NCI-H2196 treated with DMSO at 0.1 percent for 48 hours (cell line): ENCODE results near the gene CD300LD.

Experiments
- DNase-seq: peaks from one replicate; lab custom pipeline; 2025; ENCODE audit not compliant: unreplicated experiment; lab: John Stamatoyannopoulos, UW

CD300LD gene

DNA sequence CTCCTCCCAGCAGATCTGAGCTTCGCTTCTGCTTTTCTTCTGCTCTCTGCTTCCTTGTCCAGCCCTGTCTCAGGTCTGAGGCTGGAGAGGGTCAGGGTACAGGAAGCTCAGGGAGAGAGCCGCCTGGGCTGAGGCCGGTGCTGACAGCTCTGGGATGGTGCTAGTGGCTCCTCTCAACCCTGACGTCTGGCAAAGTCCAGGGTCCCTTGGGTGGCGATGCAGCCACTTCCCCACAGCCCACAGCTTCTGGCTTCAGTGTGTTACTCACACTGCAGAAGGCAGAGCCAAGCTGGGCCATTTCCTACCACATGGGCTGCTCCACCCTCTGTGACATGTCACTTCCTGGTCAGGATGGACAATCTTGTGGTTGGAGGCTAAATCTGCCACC, 46.2 kb downstream of the CD300LD start, which contains the start of gene CD300C:
Gene CD300C (minus strand): TSS at position 273 of the 388 bp plus-strand sequence. CDS start 333 bp downstream, outside the sequence.
- DNase-seq, result no peak

- DNase-seq, result no peak
Measured at GRCh38 chr17:74544991-74545842, 46.9 kb downstream of the CD300LD start.

DNA sequence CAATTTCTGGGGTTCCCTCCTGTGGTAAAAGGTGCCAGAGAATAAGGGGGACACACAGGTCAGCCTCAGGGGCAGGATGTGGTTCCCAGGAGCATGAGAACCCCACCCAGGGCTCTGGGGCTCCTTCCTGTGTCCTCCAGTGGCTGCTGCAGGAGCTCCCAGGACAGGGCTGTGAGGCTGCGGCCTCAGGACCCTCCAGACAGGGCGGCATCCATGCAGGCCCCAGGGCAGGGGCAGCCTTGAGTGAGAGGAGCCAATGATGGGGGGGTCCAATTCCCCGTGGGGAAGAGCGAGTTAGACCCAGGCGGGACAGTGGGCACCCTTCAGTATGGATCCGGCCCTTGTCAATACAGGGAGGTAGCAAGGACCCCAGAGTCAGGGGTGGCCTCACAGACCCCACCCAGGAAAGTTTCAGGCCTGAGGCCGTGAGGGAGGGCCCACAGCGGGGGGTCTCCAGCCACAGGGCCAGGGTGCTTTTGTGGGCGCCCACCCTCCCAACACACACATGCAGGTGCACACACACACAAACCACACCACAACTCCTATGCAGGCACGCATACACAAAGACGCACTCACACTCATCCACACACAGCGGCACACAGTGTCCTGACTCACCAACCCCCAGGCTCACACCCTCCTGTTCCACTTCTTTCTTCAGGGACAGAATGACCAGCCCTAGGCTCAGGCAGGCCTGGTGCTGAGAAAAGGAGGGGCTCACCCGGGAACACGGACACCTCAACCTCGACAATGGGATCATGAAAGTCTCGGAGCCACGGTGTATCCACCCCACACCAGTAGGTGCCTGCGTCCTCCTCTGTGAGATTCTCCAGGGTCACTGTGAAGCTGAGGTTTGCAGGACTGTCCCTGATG, 48.0 kb downstream of the CD300LD start:
- no peak for DNase-seq

GRCh38 chr17:74543406-74543805, 48.7 kb downstream of the CD300LD start:
- no peak for DNase-seq

GRCh38 chr17:74542727-74543383, 49.2 kb downstream of the CD300LD start:
- DNase-seq, result no peak

- DNase-seq, result no peak
Measured at GRCh38 chr17:74542166-74542565, 49.9 kb downstream of the CD300LD start.

- DNase-seq, result no peak
Measured at GRCh38 chr17:74541176-74542111, 50.6 kb downstream of the CD300LD start.

- DNase-seq, result no peak
Measured at GRCh38 chr17:74539281-74539820, 52.7 kb downstream of the CD300LD start.

GRCh38 chr17:74536890-74537289, 55.2 kb downstream of the CD300LD start:
- no peak for DNase-seq

DNA sequence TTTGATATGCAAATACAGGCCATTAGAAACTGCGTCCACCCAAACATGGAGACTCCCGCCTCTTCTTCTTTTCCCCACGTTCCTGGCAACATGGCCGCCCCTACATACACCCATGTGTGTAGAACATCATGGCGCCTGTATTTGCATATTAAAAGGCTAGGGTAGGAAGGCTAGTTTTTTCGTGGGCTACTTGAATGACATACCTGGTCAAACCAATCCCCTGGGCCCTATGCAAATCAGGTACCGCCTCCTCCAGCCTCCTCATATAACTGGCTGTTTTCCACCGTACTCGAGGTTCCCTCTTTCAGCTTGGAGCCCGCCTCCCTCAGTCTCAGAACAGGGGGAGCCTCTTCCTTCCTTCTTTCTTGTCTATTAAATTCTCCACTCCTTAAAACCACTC, 60.0 kb downstream of the CD300LD start:
- no peak for DNase-seq

DNA sequence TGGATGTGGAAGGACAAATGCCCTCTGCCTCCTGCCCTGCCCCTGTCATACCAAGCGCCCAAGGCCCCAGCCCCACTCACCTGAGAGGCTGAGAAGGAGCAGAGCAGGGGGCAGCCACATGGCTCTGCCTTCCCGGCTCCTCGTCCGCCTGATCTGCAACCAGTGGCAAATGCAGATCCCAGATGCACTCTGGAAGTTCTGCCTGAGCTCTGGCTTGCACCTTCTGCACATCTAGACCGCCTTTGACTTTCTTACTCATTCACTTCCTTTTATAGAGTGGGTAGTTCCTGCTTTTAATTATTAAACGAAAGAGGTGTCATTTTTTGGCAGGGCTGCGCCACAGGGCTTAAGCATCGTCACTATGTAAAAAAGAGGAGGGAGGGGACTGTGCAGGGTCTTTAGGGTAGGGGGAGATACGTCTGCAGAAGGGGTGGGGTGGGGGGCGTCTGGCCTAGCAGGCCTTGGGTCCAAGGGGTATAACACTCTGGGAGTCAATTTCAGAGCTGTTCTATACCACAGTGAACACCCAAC, 60.8 kb downstream of the CD300LD start, which contains the start of gene CD300LB:
Gene CD300LB (minus strand): TSS at position 245 of the 531 bp plus-strand sequence. CDS start 125 bp downstream, at position 120.
- no peak for DNase-seq

DNA sequence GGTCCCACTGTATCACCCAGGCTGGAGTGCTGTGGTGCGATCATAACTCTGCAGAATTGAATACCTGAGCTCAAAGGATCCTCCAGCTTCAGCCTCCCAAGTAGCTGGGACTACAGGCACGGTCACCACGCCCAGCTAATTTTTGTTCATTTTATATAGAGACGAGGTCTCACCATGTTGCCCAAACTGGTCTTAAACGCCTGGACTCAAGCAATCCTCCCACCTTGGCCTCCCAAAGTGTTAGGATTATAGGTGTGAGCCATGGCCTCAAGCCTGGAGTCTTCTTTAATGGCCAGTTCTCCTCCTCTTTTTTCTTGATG, 61.3 kb downstream of the CD300LD start:
- DNase-seq, result no peak
